PC-3 (cell line): ENCODE measurements around the gene C2orf80. TPM values are rescaled to one million over a fixed set of nuclear protein-coding genes. Genes with fewer than 3 reads are reported as not detected.

Experiments used
- ATAC-seq: fragments of 200-7000 bp; cut with Tn5 transposase; 2 replicates; pipeline ENCODE4 v1.9.1; 2020; ENCODE audit warnings: mild to moderate bottlenecking, moderate library complexity
- BruUV-seq: library from RNA; stranded (reverse); fragments of 400-500 nt; replicated peaks from 2 replicates; lab custom pipeline; 2021; lab: Mats Ljungman, UMichigan
- CTCF ChIA-PET: fragments of 300-600 bp; sonication (Branson Sonifier 250); formaldehyde crosslinking; loops from one replicate; lab custom pipeline; 2022; ENCODE audit warnings: antibody characterized with exemption; lab: Charles Lee
- POLR2A ChIA-PET: fragments of 300-600 bp; sonication (Branson Sonifier 250); formaldehyde crosslinking; loops from one replicate; lab custom pipeline; 2022; ENCODE audit warnings: antibody characterized with exemption; ENCODE audit not compliant: unreplicated experiment; lab: Charles Lee
- DNase-seq: peaks from one replicate; pipeline ENCODE4 v3.0.0-alpha.2; 2015
- H2AFZ ChIP-seq: fragments of 300-600 bp; sonication (generic); 2 replicates; pipeline ENCODE4 v1.6.0; 2016; ENCODE audit warnings: antibody characterized with exemption, low read length
- H3F3A ChIP-seq: fragments of 300-600 bp; sonication (generic); one replicate; pipeline ENCODE4 v1.6.0; 2017; ENCODE audit warnings: antibody characterized with exemption, low read length, control low read depth, mild to moderate bottlenecking; ENCODE audit not compliant: unreplicated experiment
- H3K27ac ChIP-seq: fragments of 300-600 bp; sonication (generic); 2 replicates; pipeline ENCODE4 v1.5.1; 2016; ENCODE audit warnings: mild to moderate bottlenecking, low read length
- H3K27me3 ChIP-seq: fragments of 300-600 bp; sonication (generic); 2 replicates; pipeline ENCODE4 v1.6.1; 2016; ENCODE audit warnings: low read length, mixed read lengths
- H3K36me3 ChIP-seq: fragments of 300-600 bp; sonication (generic); 2 replicates; pipeline ENCODE4 v1.6.1; 2016; ENCODE audit warnings: low read depth, mixed run types, low read length, mixed read lengths
- H3K4me1 ChIP-seq: fragments of 300-600 bp; sonication (generic); 2 replicates; pipeline ENCODE4 v1.5.1; 2016; ENCODE audit warnings: low read length; ENCODE audit not compliant: insufficient read depth
- H3K4me2 ChIP-seq: fragments of 300-600 bp; sonication (generic); 2 replicates; pipeline ENCODE4 v1.6.0; 2016; ENCODE audit warnings: low read length
- H3K4me3 ChIP-seq: fragments of 300-600 bp; sonication (generic); 2 replicates; pipeline ENCODE4 v1.5.1; 2016; ENCODE audit warnings: mild to moderate bottlenecking, low read length, mixed read lengths
- H3K79me2 ChIP-seq: fragments of 300-600 bp; sonication (generic); 2 replicates; pipeline ENCODE4 v1.6.1; 2017; ENCODE audit warnings: low read length, mixed read lengths
- H3K9ac ChIP-seq: fragments of 300-600 bp; sonication (generic); 2 replicates; pipeline ENCODE4 v1.6.0; 2016; ENCODE audit warnings: mild to moderate bottlenecking, low read length
- H3K9me2 ChIP-seq: fragments of 300-600 bp; sonication (generic); replicated peaks from 2 replicates; pipeline ENCODE4 v1.6.1; 2016; ENCODE audit warnings: mixed run types, low read length, mixed read lengths
- H3K9me3 ChIP-seq: fragments of 300-600 bp; sonication (generic); 2 replicates; pipeline ENCODE4 v1.6.1; 2016; ENCODE audit warnings: low read length, mixed read lengths
- H4K20me1 ChIP-seq: fragments of 300-600 bp; sonication (generic); 2 replicates; pipeline ENCODE4 v1.6.1; 2016; ENCODE audit warnings: low read length, mixed read lengths
- CTCF ChIP-seq: fragments of 300-600 bp; sonication (generic); conservative IDR thresholded peaks from 2 replicates; pipeline ENCODE4 v1.5.1; 2017; ENCODE audit warnings: antibody characterized with exemption, low read depth, mild to moderate bottlenecking, low read length
- EZH2 ChIP-seq: fragments of 300-600 bp; sonication (generic); IDR thresholded peaks from one replicate; pipeline ENCODE4 v1.6.1; 2017; ENCODE audit warnings: antibody characterized with exemption, mild to moderate bottlenecking, low read length; ENCODE audit not compliant: unreplicated experiment
- EZH2phosphoT487 ChIP-seq: fragments of 300-600 bp; sonication (generic); IDR thresholded peaks from 2 replicates; pipeline ENCODE4 v1.6.1; 2018; ENCODE audit warnings: mild to moderate bottlenecking, antibody characterized with exemption, low read length, borderline replicate concordance
- intact Hi-C: fragments of 100-400 bp; cut with micrococcal nuclease; formaldehyde crosslinking; loops from 2 replicates; pipeline ENCODE4 v1.9.0; 2023
- total RNA-seq: library from RNA; depleted of rRNA; stranded (reverse); fragments of >200 nt; gene quantifications from 2 replicates; pipeline ENCODE4 v1.2.3, GENCODE V29; 2014

The C2orf80 gene
- total RNA-seq, 1 experiment from 2014 or later: not detected

DNA sequence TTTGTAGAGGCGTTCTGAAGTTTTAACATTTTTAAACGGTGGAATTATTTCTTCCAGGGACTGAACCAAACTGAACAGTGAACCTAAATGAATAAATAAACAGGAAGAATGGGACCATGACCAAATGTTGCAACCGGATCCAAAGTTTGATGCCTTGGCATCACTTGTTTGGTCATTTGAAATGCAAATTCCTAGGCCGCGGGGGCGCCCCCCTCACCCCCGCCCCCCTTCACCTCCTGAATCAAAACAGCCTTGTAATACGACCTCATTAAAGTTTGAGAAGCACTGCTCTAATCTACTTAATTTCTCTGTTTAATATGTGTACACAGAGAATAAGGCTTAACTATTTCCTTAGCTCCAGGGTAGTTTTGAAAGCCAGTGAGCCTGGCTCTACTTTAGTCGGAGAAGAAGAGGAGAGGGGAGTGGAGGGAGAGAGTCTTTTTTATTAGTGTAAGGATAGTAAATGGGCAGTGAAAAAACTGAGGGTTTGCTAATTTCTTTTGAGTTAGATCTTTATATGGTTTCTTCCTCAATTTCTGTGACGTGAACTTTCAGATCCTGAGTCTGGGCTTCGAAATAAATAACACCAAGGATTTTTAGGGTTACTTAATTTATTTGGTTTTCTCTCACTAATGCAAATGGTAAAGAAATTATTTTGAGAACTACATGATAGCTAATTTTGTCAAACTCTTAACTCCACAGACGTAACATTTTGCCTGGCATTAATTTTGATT lies 5.7 kb downstream of the C2orf80 start:
- POLR2A ChIA-PET: no interaction called here
- no peaks in the 10 kb centered on the region for H3K79me2 ChIP-seq

GRCh38 chr2:208183526-208183925 lies 6.3 kb downstream of the C2orf80 start:
- Histone ChIP-seq H3K9me2 (no peaks in the 10 kb centered on the region), H3K9ac (no peak overlapping the region), H3K4me3 (no peak overlapping the region), H2AFZ (no peak overlapping the region), H3K79me2 (no peaks in the 10 kb centered on the region), H3K9me3 (no peaks in the 10 kb centered on the region), H3K27ac (no peak overlapping the region), H3K4me2 (no peak overlapping the region), H3K4me1 (no peaks in the 10 kb centered on the region; the same call in 1 of the 2 replicates), H3K36me3 (no peaks in the 10 kb centered on the region), H4K20me1 (no peaks in the 10 kb centered on the region), H3K27me3 (0 out of 2 replicates have a peak, but pooled peaks cover 9% of the 10 kb centered on the region), H3F3A (no peaks in the 10 kb centered on the region)
- CTCF ChIA-PET: no interaction called here
- TF ChIP-seq EZH2 (no peak), CTCF (no peak), EZH2phosphoT487 (no peak)
- BruUV-seq: no TSS peak
- ATAC-seq (no peak), DNase-seq (no peak)
- intact Hi-C loops: no loop called here
- POLR2A ChIA-PET: no interaction called here

More for the DNA sequence above, 5.7 kb downstream of the C2orf80 start:
- Histone ChIP-seq H3K9ac (no peak overlapping the region), H2AFZ (peak overlapping the region; percentile 19; the same call in 1 of the 2 replicates), H3K27me3 (0 out of 2 replicates have a peak, but pooled peaks cover 9% of the 10 kb centered on the region), H4K20me1 (no peaks in the 10 kb centered on the region), H3F3A (no peaks in the 10 kb centered on the region), H3K9me3 (no peaks in the 10 kb centered on the region), H3K36me3 (no peaks in the 10 kb centered on the region), H3K4me1 (no peaks in the 10 kb centered on the region; the same call in 1 of the 2 replicates), H3K27ac (no peak overlapping the region), H3K4me3 (no peak overlapping the region; the same call in 1 of the 2 replicates), H3K4me2 (peak overlapping the region; percentile 30; the same call in 1 of the 2 replicates), H3K9me2 (no peaks in the 10 kb centered on the region)
- CTCF ChIA-PET: no interaction called here
- no TSS peak for BruUV-seq
- ATAC-seq (peak; percentile 46), DNase-seq (no peak)
- intact Hi-C loops: no loop called here
- TF ChIP-seq CTCF (no peak), EZH2phosphoT487 (no peak), EZH2 (no peak)

DNA sequence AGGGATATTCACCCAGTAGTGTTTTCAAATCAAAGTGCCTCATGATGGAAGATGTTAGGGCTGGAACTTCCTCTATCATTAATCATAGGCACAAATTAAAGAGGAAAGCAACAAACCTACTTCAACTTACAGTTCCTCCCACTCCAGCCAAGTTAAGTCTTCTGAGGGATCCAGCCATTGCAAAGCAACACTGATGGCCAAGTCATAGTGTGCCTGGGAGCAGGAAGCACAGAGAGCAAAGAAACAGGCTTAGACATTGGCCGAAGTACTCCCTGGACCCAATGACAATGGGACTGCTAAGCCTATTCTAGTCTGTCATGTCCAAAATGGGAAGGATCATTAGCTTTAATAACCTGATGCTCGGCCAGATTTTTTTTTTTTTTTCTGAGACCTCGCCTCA lies 7.0 kb downstream of the C2orf80 start:
- 0 out of 2 replicates have a peak, but pooled peaks cover 9% of the 10 kb centered on the region for H3K27me3 ChIP-seq
- H3K36me3 ChIP-seq: no peaks in the 10 kb centered on the region
- no peaks in the 10 kb centered on the region for H4K20me1 ChIP-seq
- H3K4me3 ChIP-seq: no peak overlapping the region
- no peak overlapping the region for H3K27ac ChIP-seq
- CTCF ChIA-PET: interaction anchor here (1.1 kb wide), 1 partner anchor 80 kb away, joined by 3 read pairs; no protein-coding TSS in a partner anchor
- DNase-seq: no peak
- POLR2A ChIA-PET: no interaction called here
- H3K9ac ChIP-seq: no peak overlapping the region
- H3K9me3 ChIP-seq: no peaks in the 10 kb centered on the region
- no peak overlapping the region for H2AFZ ChIP-seq
- no peak overlapping the region for H3K4me2 ChIP-seq
- no peak for ATAC-seq
- H3F3A ChIP-seq: no peaks in the 10 kb centered on the region
- no TSS peak for BruUV-seq
- H3K9me2 ChIP-seq: no peaks in the 10 kb centered on the region
- intact Hi-C loops: no loop called here
- no peaks in the 10 kb centered on the region; the same call in 1 of the 2 replicates for H3K4me1 ChIP-seq
- no peaks in the 10 kb centered on the region for H3K79me2 ChIP-seq
- TF ChIP-seq EZH2phosphoT487: no peak
- TF ChIP-seq CTCF: no peak
- TF ChIP-seq EZH2: no peak
